Skeletal muscle satellite cell (primary cell): ENCODE results near the gene SLC17A5. TPM values are rescaled to one million over a fixed set of nuclear protein-coding genes. Genes with fewer than 3 reads are reported as not detected.
"Not testable (repeated sequence)": the region's sequence is repeated elsewhere in the genome, so short reads cannot be mapped to it uniquely, and the experiment has no call there.

Experiments
- H3K27me3 ChIP-seq: 2 replicates; pipeline ENCODE4 v1.7.0; 2013; ENCODE audit warnings: low read length; ENCODE audit not compliant: control insufficient read depth, insufficient read depth
- H3K36me3 ChIP-seq: 2 replicates; pipeline ENCODE4 v1.7.0; 2013; ENCODE audit warnings: mild to moderate bottlenecking, control low read depth, low read length; ENCODE audit not compliant: insufficient read depth
- H3K4me1 ChIP-seq: 2 replicates; pipeline ENCODE4 v1.7.0; 2013; ENCODE audit warnings: low read length; ENCODE audit not compliant: control insufficient read depth, insufficient read depth
- H3K4me2 ChIP-seq: 2 replicates; pipeline ENCODE4 v1.7.0; 2013; ENCODE audit warnings: mild to moderate bottlenecking, low read length
- H3K4me3 ChIP-seq: 2 replicates; pipeline ENCODE4 v1.7.0; 2013; ENCODE audit warnings: low read length
- H3K9ac ChIP-seq: 2 replicates; pipeline ENCODE4 v1.7.0; 2013; ENCODE audit warnings: mild to moderate bottlenecking, low read depth, low read length, moderate library complexity
- H3K9me3 ChIP-seq: replicated peaks from 2 replicates; pipeline ENCODE4 v1.7.0; 2013; ENCODE audit warnings: mild to moderate bottlenecking, control low read depth, low read length
- small RNA-seq: library from RNA; depleted of rRNA; stranded (forward); fragments of <200 nt; gene quantifications from one replicate; pipeline ENCODE3, GENCODE V24; 2012

Gene SLC17A5

GRCh38 chr6:73560182-73560732 is 93.5 kb downstream of the SLC17A5 start:
- Histone ChIP-seq H3K4me2 (no peak overlapping the region), H3K27me3 (no peaks in the 10 kb centered on the region), H3K4me1 (no peaks in the 10 kb centered on the region), H3K36me3 (no peaks in the 10 kb centered on the region), H3K9me3 (no peaks in the 10 kb centered on the region), H3K9ac (no peak overlapping the region), H3K4me3 (no peak overlapping the region)

DNA sequence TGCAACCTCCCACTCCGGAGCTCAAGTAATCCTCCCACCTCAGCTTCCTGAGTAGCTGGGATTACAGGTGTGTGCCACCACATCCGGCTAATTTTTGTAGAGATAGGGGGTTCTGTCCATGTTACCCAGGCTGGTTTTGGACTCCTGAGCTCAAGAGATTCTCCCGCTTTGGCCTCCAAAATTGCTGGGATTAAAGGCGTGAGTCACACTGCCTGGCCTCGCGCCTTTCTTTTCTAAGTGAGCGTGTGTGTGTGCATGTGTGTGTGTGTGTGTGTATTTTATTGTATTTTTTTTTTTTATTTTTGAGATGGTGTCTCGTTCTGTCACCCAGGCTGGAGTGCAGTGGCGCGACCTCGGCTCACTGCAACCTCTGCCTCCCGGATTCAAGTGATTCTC is 94.4 kb downstream of the SLC17A5 start:
- H3K4me1 ChIP-seq, H3K36me3 ChIP-seq: not testable (repeated sequence)

DNA sequence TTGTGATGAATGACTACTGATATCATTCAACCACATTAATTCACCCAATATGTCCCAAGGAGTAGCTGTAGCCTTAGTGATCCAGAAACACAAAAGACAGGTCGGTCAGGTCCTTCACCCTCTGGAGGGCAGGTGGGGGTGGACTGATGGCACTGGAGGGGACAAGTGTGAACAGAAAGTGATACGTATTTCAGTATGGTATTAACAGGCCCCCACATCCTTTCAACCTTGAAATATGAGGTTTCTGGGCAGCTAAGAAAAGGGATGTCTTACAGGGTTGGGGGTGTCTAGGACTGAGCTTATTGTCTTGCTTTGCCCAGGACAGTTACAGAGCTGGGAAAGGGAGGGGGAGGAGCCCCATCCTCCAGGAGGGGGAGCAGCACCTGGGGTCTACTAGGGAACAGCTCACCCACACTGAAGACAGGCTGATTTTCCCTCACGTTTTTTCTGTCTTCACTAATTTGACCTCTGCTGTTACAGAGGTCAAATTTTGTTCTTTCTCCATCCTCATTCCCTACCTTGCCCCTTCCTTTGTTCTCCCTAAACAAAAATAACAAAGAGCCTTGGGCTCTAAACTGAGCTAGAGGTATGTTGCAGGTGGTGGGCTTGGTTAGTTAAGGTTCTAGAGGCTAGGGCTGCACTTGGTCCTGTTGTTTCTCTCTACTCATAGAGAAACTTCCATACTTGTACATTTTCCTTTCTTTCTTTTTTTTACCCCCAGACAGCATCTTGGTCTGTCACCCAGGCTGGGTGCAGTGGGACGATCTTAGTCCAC is 95.0 kb downstream of the SLC17A5 start:
- no peaks in the 10 kb centered on the region for H3K36me3 ChIP-seq
- no peaks in the 10 kb centered on the region for H3K4me1 ChIP-seq
- H3K4me2 ChIP-seq, result no peak overlapping the region
- no peak overlapping the region for H3K4me3 ChIP-seq
- no peaks in the 10 kb centered on the region for H3K9me3 ChIP-seq
- no peak overlapping the region for H3K9ac ChIP-seq
- H3K27me3 ChIP-seq, result no peaks in the 10 kb centered on the region

More for the DNA sequence above, 94.4 kb downstream of the SLC17A5 start:
- H3K27me3 ChIP-seq, H3K9ac ChIP-seq, H3K4me3 ChIP-seq, H3K9me3 ChIP-seq, H3K4me2 ChIP-seq: not testable (repeated sequence)

DNA sequence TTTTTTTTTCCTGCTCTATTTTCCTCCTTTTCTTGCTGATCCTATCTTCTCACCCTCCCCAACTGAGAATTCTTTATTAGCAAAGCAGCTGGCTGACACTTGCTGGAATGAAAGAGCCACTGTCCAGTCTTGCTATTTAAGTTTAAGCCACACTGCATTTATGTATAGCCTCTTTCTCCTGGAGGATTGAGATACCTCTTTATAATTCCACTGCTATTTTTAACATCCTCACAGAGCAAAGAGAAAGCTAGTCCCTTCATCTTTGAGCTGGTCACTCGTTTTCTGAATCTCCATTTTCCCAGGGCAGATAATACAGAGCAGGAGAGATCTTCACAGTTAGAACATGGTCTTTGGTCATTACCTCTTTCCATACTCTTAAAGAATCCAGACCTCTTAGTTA is 97.0 kb downstream of the SLC17A5 start:
- H3K36me3 ChIP-seq, result no peaks in the 10 kb centered on the region
- H3K4me2 ChIP-seq, result no peak overlapping the region
- H3K4me3 ChIP-seq, result no peak overlapping the region
- H3K27me3 ChIP-seq, result no peaks in the 10 kb centered on the region
- no peaks in the 10 kb centered on the region for H3K9me3 ChIP-seq
- H3K4me1 ChIP-seq, result no peaks in the 10 kb centered on the region
- no peak overlapping the region for H3K9ac ChIP-seq

- H3K4me1 ChIP-seq, H3K9ac ChIP-seq, H3K27me3 ChIP-seq, H3K4me3 ChIP-seq, H3K9me3 ChIP-seq, H3K36me3 ChIP-seq, H3K4me2 ChIP-seq: not testable (repeated sequence)
These were observed 98.3 kb downstream of the SLC17A5 start for GRCh38 chr6:73555380-73555949.

DNA sequence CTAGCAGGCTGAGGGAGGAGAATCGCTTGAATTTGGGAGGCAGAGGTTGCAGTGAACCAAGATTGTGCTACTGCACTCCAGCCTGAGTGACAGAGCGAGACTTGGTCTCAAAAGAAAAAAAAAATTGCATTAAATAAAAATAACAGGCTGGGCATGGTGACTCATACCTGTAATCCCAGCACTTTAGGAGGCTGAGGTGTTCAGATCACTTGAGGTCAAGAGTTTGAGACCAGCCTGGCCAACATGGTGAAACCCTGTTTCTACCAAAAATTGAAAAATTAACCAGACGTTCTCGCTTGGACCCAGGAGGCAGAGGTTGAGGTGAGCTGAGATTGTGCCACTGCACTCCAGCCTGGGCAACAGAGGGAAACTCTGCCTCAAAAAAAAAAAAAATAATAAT is 102.7 kb downstream of the SLC17A5 start:
- not testable (repeated sequence) for H3K4me1 ChIP-seq, H3K4me2 ChIP-seq, H3K36me3 ChIP-seq, H3K27me3 ChIP-seq, H3K4me3 ChIP-seq, H3K9me3 ChIP-seq, H3K9ac ChIP-seq

DNA sequence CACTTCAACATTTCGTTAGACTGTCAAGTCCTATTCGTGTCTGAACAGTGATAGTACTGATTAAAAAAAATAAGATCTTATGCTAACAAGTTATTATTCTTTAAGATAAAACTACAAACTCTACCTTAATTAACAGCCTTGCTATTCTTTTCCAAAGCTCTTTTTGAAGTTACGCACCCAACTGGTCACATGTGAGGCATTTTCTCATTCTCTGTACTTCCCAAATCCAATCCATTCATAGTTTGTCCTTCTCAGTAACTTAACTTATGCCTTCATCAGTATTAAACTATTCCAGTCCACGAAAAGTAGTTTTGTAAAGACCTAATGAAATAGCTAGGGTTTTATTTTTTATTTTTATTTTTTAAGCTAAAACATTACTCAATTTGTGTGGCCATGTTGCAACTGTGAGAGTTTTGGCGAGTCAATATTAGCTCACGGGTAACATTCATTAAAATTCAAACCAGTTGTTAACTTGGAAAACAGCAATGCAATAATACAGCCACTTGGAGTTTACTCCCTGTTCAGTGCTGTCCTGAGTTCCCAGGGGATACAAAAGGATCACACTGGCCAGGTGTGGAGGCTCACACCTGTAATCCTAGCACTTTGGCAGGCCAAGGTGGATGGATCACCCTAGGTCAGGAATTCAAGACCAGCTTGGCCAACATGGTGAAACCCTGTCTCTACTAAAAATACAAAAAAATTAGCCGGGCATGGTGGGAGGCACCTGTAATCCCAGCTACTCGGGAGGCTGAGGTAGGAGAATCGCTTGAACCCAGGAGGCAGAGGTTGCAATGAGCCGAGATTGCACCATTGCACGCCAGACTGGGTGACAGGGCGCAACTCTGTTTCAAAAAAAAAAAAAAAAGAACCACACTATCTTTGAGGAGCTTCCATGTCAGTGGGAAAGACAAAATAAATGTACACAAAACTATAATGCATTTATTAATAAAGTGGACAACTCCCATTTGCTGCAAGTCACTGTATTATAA is 105.0 kb downstream of the SLC17A5 start:
- no peaks in the 10 kb centered on the region for H3K27me3 ChIP-seq
- H3K36me3 ChIP-seq, result no peaks in the 10 kb centered on the region
- H3K4me1 ChIP-seq, result no peaks in the 10 kb centered on the region
- H3K4me2 ChIP-seq, result no peak overlapping the region
- H3K9me3 ChIP-seq, result no peaks in the 10 kb centered on the region
- H3K9ac ChIP-seq, result no peak overlapping the region
- H3K4me3 ChIP-seq, result no peak overlapping the region

DNA sequence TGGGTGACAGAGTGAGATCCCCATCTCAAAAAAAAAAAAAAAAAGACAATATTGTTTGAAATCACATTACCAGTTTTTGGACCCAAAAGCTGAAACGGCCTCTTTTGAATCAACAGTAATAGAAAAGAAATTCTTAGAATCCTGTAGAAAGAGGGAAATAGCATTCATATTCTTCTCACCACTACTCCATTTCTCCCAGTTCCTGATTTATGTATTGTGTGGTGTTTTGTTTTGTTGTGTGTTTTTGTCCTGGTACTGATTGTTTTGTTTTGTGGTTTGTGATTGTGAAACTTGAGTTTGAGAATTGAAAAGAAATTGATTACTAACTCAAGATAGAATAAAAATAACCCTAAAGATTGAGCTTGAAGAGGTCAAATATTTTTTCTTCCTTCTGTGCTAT is 106.8 kb downstream of the SLC17A5 start:
- Histone ChIP-seq H3K27me3 (no peaks in the 10 kb centered on the region), H3K9ac (no peak overlapping the region), H3K4me1 (no peaks in the 10 kb centered on the region), H3K4me3 (no peak overlapping the region), H3K4me2 (no peak overlapping the region), H3K9me3 (no peaks in the 10 kb centered on the region), H3K36me3 (no peaks in the 10 kb centered on the region)

Small RNAs within 50 kb of the gene (small RNA-seq; reads per million reads assigned to genes)
- not detected for gene RPS27P15
